SU-DHL-6 (cell line): ENCODE data around the gene RNU5D-1.

Experiments used
- CTCF ChIP-seq: fragments of 200-600 bp; sonication (generic); IDR thresholded peaks from one replicate; pipeline ENCODE4 v1.5.1; 2017; ENCODE audit warnings: antibody characterized with exemption, mild to moderate bottlenecking, low read length, moderate library complexity; ENCODE audit not compliant: insufficient read depth, poor library complexity, severe bottlenecking
- EZH2phosphoT487 ChIP-seq: fragments of 200-600 bp; sonication (generic), shearing (Covaris generic); conservative IDR thresholded peaks from 2 replicates; pipeline ENCODE4 v1.6.1; 2018; ENCODE audit warnings: mild to moderate bottlenecking, antibody characterized with exemption, low read length, moderate library complexity, mixed read lengths

- TF ChIP-seq CTCF (no peak), EZH2phosphoT487 (no peak)
These were observed 44.3 kb upstream of the RNU5D-1 start, which contains the start of gene RPS8 for GRCh38 chr1:44775078-44775929.
